Keratinocyte (primary cell): ENCODE measurements around the gene RER1. TPM values are rescaled to one million over a fixed set of nuclear protein-coding genes. Genes with fewer than 3 reads are reported as not detected.

ENCODE experiments used
- DNase-seq: peaks from one replicate; pipeline ENCODE4 v3.0.0-alpha.2; 2011; ENCODE audit warnings: low read depth, missing footprints, low spot score
- FAIRE-seq: peaks from 2 replicates; lab custom pipeline; 2011; peaks lifted over from hg19 to GRCh38; lab: Jason Lieb, UNC
- H2AFZ ChIP-seq: 2 replicates; pipeline ENCODE4 v1.6.0; 2012; ENCODE audit warnings: low read length, control low read depth, inconsistent platforms; ENCODE audit not compliant: control insufficient read depth
- H3K27ac ChIP-seq: 2 replicates; pipeline ENCODE4 v1.5.1; 2011; ENCODE audit warnings: low read length; ENCODE audit not compliant: control insufficient read depth, insufficient read depth
- H3K27me3 ChIP-seq: 3 replicates; pipeline ENCODE4 v1.6.0; 2011; ENCODE audit warnings: low read length; ENCODE audit not compliant: control insufficient read depth, insufficient read depth; ENCODE audit errors: extremely low read depth
- H3K36me3 ChIP-seq, 2 experiments: 2 replicates in 1 of 2; 3 replicates in 1 of 2; pipeline ENCODE4 v1.5.1; 2011; ENCODE audit warnings: low read length in 2 of 2, mild to moderate bottlenecking in 1 of 2; ENCODE audit not compliant: control insufficient read depth in 2 of 2, insufficient read depth in 2 of 2; ENCODE audit errors: extremely low read depth in 1 of 2
- H3K4me1 ChIP-seq: 3 replicates; pipeline ENCODE4 v1.5.1; 2011; ENCODE audit warnings: low read length; ENCODE audit not compliant: control insufficient read depth, insufficient read depth; ENCODE audit errors: extremely low read depth
- H3K4me2 ChIP-seq: 3 replicates; pipeline ENCODE4 v1.6.0; 2011; ENCODE audit warnings: low read depth, low read length; ENCODE audit not compliant: control insufficient read depth, insufficient read depth; ENCODE audit errors: extremely low read depth
- H3K4me3 ChIP-seq, 3 experiments: fragments of 200-600 bp in 1 of 3; sonication (generic) in 1 of 3; 2 replicates in 2 of 3; 3 replicates in 1 of 3; pipeline ENCODE4 v1.5.1; 2011 to 2016; ENCODE audit warnings: low read length in 3 of 3, mild to moderate bottlenecking in 3 of 3, control low read depth in 2 of 3, inconsistent platforms in 1 of 3, low read depth in 1 of 3, mixed read lengths in 1 of 3, mixed run types in 1 of 3, moderate library complexity in 1 of 3; ENCODE audit not compliant: control insufficient read depth in 2 of 3, insufficient read depth in 2 of 3; ENCODE audit errors: extremely low read depth in 1 of 3
- H3K79me2 ChIP-seq: 2 replicates; pipeline ENCODE4 v1.6.0; 2012; ENCODE audit warnings: low read length; ENCODE audit not compliant: control insufficient read depth, insufficient read depth
- H3K9ac ChIP-seq: 3 replicates; pipeline ENCODE4 v1.6.0; 2011; ENCODE audit warnings: low read length; ENCODE audit not compliant: control insufficient read depth, insufficient read depth; ENCODE audit errors: extremely low read depth
- H3K9me1 ChIP-seq: 3 replicates; pipeline ENCODE4 v1.6.0; 2011; ENCODE audit warnings: low read length; ENCODE audit not compliant: control insufficient read depth, insufficient read depth; ENCODE audit errors: extremely low read depth
- H3K9me3 ChIP-seq: 2 replicates; pipeline ENCODE4 v1.5.1; 2012; ENCODE audit warnings: low read depth, low read length; ENCODE audit not compliant: control insufficient read depth
- H4K20me1 ChIP-seq: 3 replicates; pipeline ENCODE4 v1.6.0; 2011; ENCODE audit warnings: low read length; ENCODE audit not compliant: control insufficient read depth, insufficient read depth; ENCODE audit errors: extremely low read depth
- CTCF ChIP-seq, 3 experiments: IDR thresholded peaks in 1 of 3; conservative IDR thresholded peaks in 1 of 3; optimal IDR thresholded peaks in 1 of 3; 2 replicates in 2 of 3; 3 replicates in 1 of 3; pipeline versions ENCODE3 to v1.5.1; 2011; ENCODE audit warnings: low read length in 3 of 3, mild to moderate bottlenecking in 3 of 3, moderate library complexity in 2 of 3, control low read depth in 1 of 3, inconsistent platforms in 1 of 3; ENCODE audit not compliant: insufficient read depth in 2 of 3; ENCODE audit errors: extremely low read depth in 1 of 3
- EZH2 ChIP-seq: IDR thresholded peaks from one replicate; pipeline ENCODE4 v1.6.1; 2012; ENCODE audit warnings: inconsistent platforms, mild to moderate bottlenecking, low read length, moderate library complexity
- dilution Hi-C: fragments of 300-500 bp; cut with MboI; formaldehyde crosslinking; loops from one replicate; pipeline ENCODE4 v1.7.0; 2020; ENCODE audit warnings: low sequenced_read_pairs; ENCODE audit not compliant: extremely low pct_ligation_motif_present
- polyA plus RNA-seq, 5 experiments: library from polyadenylated mRNA; depleted of rRNA in 3 of 5; stranded (reverse) in 3 of 5; stranded (forward) in 1 of 5; unstranded in 1 of 5; fragments of >200 nt; gene quantifications; 1 replicate in 1 of 5; 2 replicates in 3 of 5; 3 replicates in 1 of 5; pipeline versions ENCODE4 v1.2.1 to v1.2.3, GENCODE V29; 2011 to 2012; ENCODE audit warnings: missing spikeins in 2 of 5, low read depth in 1 of 5, low replicate concordance in 1 of 5

RER1 gene
- polyA plus RNA-seq, 1 donor (not counting 4 experiments of a cell fraction or from before 2014, with no cell fraction given): 297 TPM

GRCh38 chr1:2343023-2343935 is 48.4 kb upstream of the RER1 start:
- no peaks in the 10 kb centered on the region for H3K36me3 ChIP-seq
- no peaks in the 10 kb centered on the region for H3K27me3 ChIP-seq
- no peaks in the 10 kb centered on the region for H3K9me1 ChIP-seq
- H3K4me3 ChIP-seq: no peak overlapping the region
- no peak overlapping the region for H3K27ac ChIP-seq
- no peaks in the 10 kb centered on the region for H4K20me1 ChIP-seq
- H3K4me2 ChIP-seq: no peak overlapping the region
- peaks cover 8% of the 10 kb centered on the region for H3K4me1 ChIP-seq
- TF ChIP-seq EZH2: no peak
- no peak for TF ChIP-seq CTCF (optimal IDR thresholded peaks at IDR 0.05 in 1 of 3, IDR thresholded peaks at IDR 0.05 in 1 of 3, conservative IDR thresholded peaks at IDR 0.05 in 1 of 3; ENCODE audit: extremely low read depth in 1 of 3, insufficient read depth in 2 of 3, low read length in 3 of 3)
- no peaks in the 10 kb centered on the region for H3K79me2 ChIP-seq
- DNase-seq: no peak
- no peak overlapping the region for H2AFZ ChIP-seq
- no peak for FAIRE-seq
- no peak overlapping the region for H3K9ac ChIP-seq
- H3K9me3 ChIP-seq: no peaks in the 10 kb centered on the region
- dilution Hi-C loops: no loop called here

- Histone ChIP-seq H3K9ac (no peak overlapping the region), H3K79me2 (no peaks in the 10 kb centered on the region), H3K4me1 (peaks cover 8% of the 10 kb centered on the region), H3K9me1 (no peaks in the 10 kb centered on the region), H3K36me3 (no peaks in the 10 kb centered on the region), H3K27ac (no peak overlapping the region), H4K20me1 (no peaks in the 10 kb centered on the region), H3K9me3 (no peaks in the 10 kb centered on the region), H2AFZ (no peak overlapping the region), H3K4me2 (peak overlapping the region; percentile 45), H3K27me3 (no peaks in the 10 kb centered on the region), H3K4me3 (no peak overlapping the region)
- dilution Hi-C loops: no loop called here
- FAIRE-seq (no peak), DNase-seq (no peak)
- TF ChIP-seq CTCF (optimal IDR thresholded peaks at IDR 0.05 in 1 of 3, IDR thresholded peaks at IDR 0.05 in 1 of 3, conservative IDR thresholded peaks at IDR 0.05 in 1 of 3; ENCODE audit: extremely low read depth in 1 of 3, insufficient read depth in 2 of 3, low read length in 3 of 3): no peak
- no peak for TF ChIP-seq EZH2
Observed at GRCh38 chr1:2344121-2344681, 47.4 kb upstream of the RER1 start.
